ENCODE data around the gene PPP1R1A.

Gene PPP1R1A

GRCh38 chr12:54616933-54617680 lies 28.6 kb upstream of the PPP1R1A start:
- DNase-seq, result no peak

GRCh38 chr12:54612225-54612750 lies 23.8 kb upstream of the PPP1R1A start:
- H3K4me1 ChIP-seq, result no peaks in the 10 kb centered on the region
- no peak for DNase-seq
- no peaks in the 10 kb centered on the region for H3K36me3 ChIP-seq
- H3K27me3 ChIP-seq, result peaks cover 7% of the 10 kb centered on the region; the same call in 1 of the 2 replicates
- no peak overlapping the region for H3K4me3 ChIP-seq (ENCODE audit: low read depth, low read length)
- H3K9me3 ChIP-seq, result no peaks in the 10 kb centered on the region
- no peak for TF ChIP-seq CTCF (IDR thresholded peaks at IDR 0.05; ENCODE audit: low read depth, low read length)

More at GRCh38 chr12:54616933-54617680, 28.6 kb upstream of the PPP1R1A start:
- Histone ChIP-seq H3K9me3 (no peaks in the 10 kb centered on the region), H3K27me3 (peaks cover 9% of the 10 kb centered on the region), H3K4me1 (no peaks in the 10 kb centered on the region), H3K4me3 (ENCODE audit: low read depth, low read length) (no peak overlapping the region), H3K36me3 (no peaks in the 10 kb centered on the region)
- TF ChIP-seq CTCF (IDR thresholded peaks at IDR 0.05; ENCODE audit: low read depth, low read length), result no peak

- Histone ChIP-seq H3K4me1 (no peaks in the 10 kb centered on the region), H3K27me3 (peaks cover 7% of the 10 kb centered on the region; the same call in 1 of the 2 replicates), H3K4me3 (ENCODE audit: low read depth, low read length) (no peak overlapping the region), H3K9me3 (no peaks in the 10 kb centered on the region), H3K36me3 (no peaks in the 10 kb centered on the region)
- no peak for TF ChIP-seq CTCF (IDR thresholded peaks at IDR 0.05; ENCODE audit: low read depth, low read length)
- no peak for DNase-seq
These were observed 23.3 kb upstream of the PPP1R1A start for GRCh38 chr12:54611715-54612149.

- H3K27me3 ChIP-seq, result peaks cover 7% of the 10 kb centered on the region; the same call in 1 of the 2 replicates
- TF ChIP-seq CTCF (IDR thresholded peaks at IDR 0.05; ENCODE audit: low read depth, low read length), result no peak
- no peak for DNase-seq
These were observed 20.3 kb upstream of the PPP1R1A start for GRCh38 chr12:54608769-54609168.

GRCh38 chr12:54608156-54608555 lies 19.7 kb upstream of the PPP1R1A start:
- no peak for DNase-seq
- Histone ChIP-seq H3K4me1 (no peaks in the 10 kb centered on the region), H3K4me3 (ENCODE audit: low read depth, low read length) (no peak overlapping the region), H3K9me3 (no peaks in the 10 kb centered on the region), H3K27me3 (peaks cover 7% of the 10 kb centered on the region; the same call in 1 of the 2 replicates), H3K36me3 (no peaks in the 10 kb centered on the region)
- no peak for TF ChIP-seq CTCF (IDR thresholded peaks at IDR 0.05; ENCODE audit: low read depth, low read length)

More at GRCh38 chr12:54608769-54609168, 20.3 kb upstream of the PPP1R1A start:
- Histone ChIP-seq H3K4me1 (no peaks in the 10 kb centered on the region), H3K36me3 (no peaks in the 10 kb centered on the region), H3K4me3 (ENCODE audit: low read depth, low read length) (no peak overlapping the region), H3K9me3 (no peaks in the 10 kb centered on the region)

GRCh38 chr12:54606556-54606955 lies 18.1 kb upstream of the PPP1R1A start:
- Histone ChIP-seq H3K9me3 (no peaks in the 10 kb centered on the region), H3K4me1 (no peaks in the 10 kb centered on the region), H3K36me3 (no peaks in the 10 kb centered on the region), H3K4me3 (ENCODE audit: low read depth, low read length) (no peak overlapping the region), H3K27me3 (peaks cover 7% of the 10 kb centered on the region; the same call in 1 of the 2 replicates)
- no peak for DNase-seq
- TF ChIP-seq CTCF (IDR thresholded peaks at IDR 0.05; ENCODE audit: low read depth, low read length), result no peak
